ENCODE data around the gene RRP1.

The RRP1 gene

GRCh38 chr21:43752758-43753438, 36.5 kb upstream of the RRP1 start:
- TF ChIP-seq, protein P1, sequence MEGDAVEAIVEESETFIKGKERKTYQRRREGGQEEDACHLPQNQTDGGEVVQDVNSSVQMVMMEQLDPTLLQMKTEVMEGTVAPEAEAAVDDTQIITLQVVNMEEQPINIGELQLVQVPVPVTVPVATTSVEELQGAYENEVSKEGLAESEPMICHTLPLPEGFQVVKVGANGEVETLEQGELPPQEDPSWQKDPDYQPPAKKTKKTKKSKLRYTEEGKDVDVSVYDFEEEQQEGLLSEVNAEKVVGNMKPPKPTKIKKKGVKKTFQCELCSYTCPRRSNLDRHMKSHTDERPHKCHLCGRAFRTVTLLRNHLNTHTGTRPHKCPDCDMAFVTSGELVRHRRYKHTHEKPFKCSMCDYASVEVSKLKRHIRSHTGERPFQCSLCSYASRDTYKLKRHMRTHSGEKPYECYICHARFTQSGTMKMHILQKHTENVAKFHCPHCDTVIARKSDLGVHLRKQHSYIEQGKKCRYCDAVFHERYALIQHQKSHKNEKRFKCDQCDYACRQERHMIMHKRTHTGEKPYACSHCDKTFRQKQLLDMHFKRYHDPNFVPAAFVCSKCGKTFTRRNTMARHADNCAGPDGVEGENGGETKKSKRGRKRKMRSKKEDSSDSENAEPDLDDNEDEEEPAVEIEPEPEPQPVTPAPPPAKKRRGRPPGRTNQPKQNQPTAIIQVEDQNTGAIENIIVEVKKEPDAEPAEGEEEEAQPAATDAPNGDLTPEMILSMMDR (IDR thresholded peaks at IDR 0.05; ENCODE audit: low read depth, low read length): no peak
- H3K4me3 ChIP-seq (ENCODE audit: low read depth, low read length): no peak overlapping the region
- no peak for DNase-seq (ENCODE audit: low read depth, low spot score)
- in situ Hi-C loops (cut with HindIII; ENCODE audit: low sequenced_read_pairs): no loop called here

GRCh38 chr21:43753439-43753799, 36.0 kb upstream of the RRP1 start:
- TF ChIP-seq, protein P1 (IDR thresholded peaks at IDR 0.05; ENCODE audit: low read depth, low read length): no peak
- no peak for DNase-seq (ENCODE audit: low read depth, low spot score)
- no peak overlapping the region for H3K4me3 ChIP-seq (ENCODE audit: low read depth, low read length)
- in situ Hi-C loops (cut with HindIII; ENCODE audit: low sequenced_read_pairs): no loop called here

- DNase-seq (ENCODE audit: low read depth, low spot score): no peak
- in situ Hi-C loops (cut with HindIII; ENCODE audit: low sequenced_read_pairs): no loop called here
- H3K4me3 ChIP-seq (ENCODE audit: low read depth, low read length): no peak overlapping the region
- TF ChIP-seq, protein P1 (IDR thresholded peaks at IDR 0.05; ENCODE audit: low read depth, low read length): no peak
These were observed 34.2 kb upstream of the RRP1 start for GRCh38 chr21:43754948-43755781.

- H3K4me3 ChIP-seq (ENCODE audit: low read depth, low read length): no peak overlapping the region
- in situ Hi-C loops (cut with HindIII; ENCODE audit: low sequenced_read_pairs): no loop called here
- TF ChIP-seq, protein P1 (IDR thresholded peaks at IDR 0.05; ENCODE audit: low read depth, low read length): no peak
- no peak for DNase-seq (ENCODE audit: low read depth, low spot score)
These were observed 33.4 kb upstream of the RRP1 start for GRCh38 chr21:43755820-43756594.

- in situ Hi-C loops (cut with HindIII; ENCODE audit: low sequenced_read_pairs): no loop called here
- TF ChIP-seq, protein P1 (IDR thresholded peaks at IDR 0.05; ENCODE audit: low read depth, low read length): no peak
- DNase-seq (ENCODE audit: low read depth, low spot score): peak; percentile 17
These were observed 31.8 kb upstream of the RRP1 start for GRCh38 chr21:43757601-43758000.

DNA sequence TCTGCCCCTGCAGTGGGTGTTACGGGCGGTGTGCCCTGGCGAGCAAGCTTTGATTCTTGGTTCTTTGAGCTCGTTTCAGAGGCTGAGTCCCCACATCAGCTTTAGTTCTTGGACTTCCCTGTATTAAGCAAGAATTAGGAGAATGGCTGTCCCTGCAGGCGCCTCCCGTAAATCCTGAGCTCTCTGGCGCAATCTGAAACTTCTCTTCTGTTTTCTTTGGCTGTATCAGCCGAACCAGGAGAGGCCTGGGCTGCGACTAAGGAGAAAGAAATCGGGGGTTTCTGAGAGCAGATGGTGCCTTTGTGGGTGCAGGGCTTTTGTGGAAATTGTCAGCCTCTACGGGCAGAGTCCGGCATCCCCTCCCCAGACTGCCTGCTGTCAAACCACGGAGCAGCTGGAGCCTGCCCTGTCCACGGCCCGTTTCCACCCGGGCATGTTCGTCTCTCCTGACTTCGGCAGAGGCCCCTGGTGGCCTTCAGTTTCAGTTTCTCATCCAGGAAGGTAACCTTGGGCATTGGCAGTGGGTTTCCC, 31.2 kb upstream of the RRP1 start:
- in situ Hi-C loops (cut with HindIII; ENCODE audit: low sequenced_read_pairs): no loop called here
- peak; percentile 70 for DNase-seq (ENCODE audit: low read depth, low spot score)
- peak overlapping the region; percentile 1 for H3K4me3 ChIP-seq (ENCODE audit: low read depth, low read length)
- TF ChIP-seq, protein P1 (IDR thresholded peaks at IDR 0.05; ENCODE audit: low read depth, low read length): peak; percentile 5

More at GRCh38 chr21:43757601-43758000, 31.8 kb upstream of the RRP1 start:
- H3K4me3 ChIP-seq (ENCODE audit: low read depth, low read length): no peak overlapping the region
